ENCODE measurements around the gene GARIN5B. TPM values are rescaled to one million over a fixed set of nuclear protein-coding genes. Genes with fewer than 3 reads are reported as not detected.

Gene GARIN5B
- total RNA-seq, 1 experiment from 2014 or later: not detected

GRCh38 chr19:55340784-55341147 is 22.3 kb downstream of the GARIN5B start:
- CTCF ChIA-PET: no interaction called here
- TF ChIP-seq, protein P1, sequence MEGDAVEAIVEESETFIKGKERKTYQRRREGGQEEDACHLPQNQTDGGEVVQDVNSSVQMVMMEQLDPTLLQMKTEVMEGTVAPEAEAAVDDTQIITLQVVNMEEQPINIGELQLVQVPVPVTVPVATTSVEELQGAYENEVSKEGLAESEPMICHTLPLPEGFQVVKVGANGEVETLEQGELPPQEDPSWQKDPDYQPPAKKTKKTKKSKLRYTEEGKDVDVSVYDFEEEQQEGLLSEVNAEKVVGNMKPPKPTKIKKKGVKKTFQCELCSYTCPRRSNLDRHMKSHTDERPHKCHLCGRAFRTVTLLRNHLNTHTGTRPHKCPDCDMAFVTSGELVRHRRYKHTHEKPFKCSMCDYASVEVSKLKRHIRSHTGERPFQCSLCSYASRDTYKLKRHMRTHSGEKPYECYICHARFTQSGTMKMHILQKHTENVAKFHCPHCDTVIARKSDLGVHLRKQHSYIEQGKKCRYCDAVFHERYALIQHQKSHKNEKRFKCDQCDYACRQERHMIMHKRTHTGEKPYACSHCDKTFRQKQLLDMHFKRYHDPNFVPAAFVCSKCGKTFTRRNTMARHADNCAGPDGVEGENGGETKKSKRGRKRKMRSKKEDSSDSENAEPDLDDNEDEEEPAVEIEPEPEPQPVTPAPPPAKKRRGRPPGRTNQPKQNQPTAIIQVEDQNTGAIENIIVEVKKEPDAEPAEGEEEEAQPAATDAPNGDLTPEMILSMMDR (IDR thresholded peaks at IDR 0.05; ENCODE audit: unreplicated experiment): no peak
- Mint-ChIP-seq H3K27me3 (ENCODE audit: unreplicated experiment) (no peaks in the 10 kb centered on the region), H3K36me3 (ENCODE audit: insufficient read depth, unreplicated experiment) (peaks cover 58% of the 10 kb centered on the region), H3K9me3 (ENCODE audit: low read depth, unreplicated experiment) (no peaks in the 10 kb centered on the region), H3K27ac (ENCODE audit: unreplicated experiment) (peak overlapping the region; percentile 97), H3K4me3 (ENCODE audit: low read depth, unreplicated experiment) (peak overlapping the region; percentile 91), H3K4me1 (ENCODE audit: low read depth, unreplicated experiment) (peaks cover 29% of the 10 kb centered on the region)
- peak; percentile 32 for DNase-seq
- BruUV-seq (replicated peaks): no TSS peak
- intact Hi-C loops (cut with micrococcal nuclease; ENCODE audit: unreplicated experiment): no loop called here

GRCh38 chr19:55339889-55340783 is 22.9 kb downstream of the GARIN5B start:
- H3K4me1 Mint-ChIP-seq (ENCODE audit: low read depth, unreplicated experiment): peaks cover 23% of the 10 kb centered on the region
- peak overlapping the region; percentile 91 for H3K4me3 Mint-ChIP-seq (ENCODE audit: low read depth, unreplicated experiment)
- TSS peak; percentile 39 for BruUV-seq (replicated peaks)
- CTCF ChIA-PET: interaction anchor here (0.6 to 2.1 kb wide), 15 partner anchors 12 to 199 kb away, joined by 3 to 35 read pairs (median 6); partner anchors contain the start of genes DNAAF3, HSPBP1, PPP6R1 and TMEM238
- H3K9me3 Mint-ChIP-seq (ENCODE audit: low read depth, unreplicated experiment): no peaks in the 10 kb centered on the region
- peak overlapping the region; percentile 97 for H3K27ac Mint-ChIP-seq (ENCODE audit: unreplicated experiment)
- H3K27me3 Mint-ChIP-seq (ENCODE audit: unreplicated experiment): no peaks in the 10 kb centered on the region
- intact Hi-C loops (cut with micrococcal nuclease; ENCODE audit: unreplicated experiment): loop anchor here (5.0 kb wide), 1 partner anchor 42 kb away; the partner anchor contains the start of gene TMEM238
- peaks cover 52% of the 10 kb centered on the region for H3K36me3 Mint-ChIP-seq (ENCODE audit: insufficient read depth, unreplicated experiment)
- no peak for DNase-seq
- TF ChIP-seq, protein P1 (IDR thresholded peaks at IDR 0.05; ENCODE audit: unreplicated experiment): no peak

- peak within 1 kb of the TSS; percentile 97 for H3K27ac Mint-ChIP-seq (ENCODE audit: unreplicated experiment)
- H3K4me3 Mint-ChIP-seq (ENCODE audit: low read depth, unreplicated experiment): peak within 1 kb of the TSS; percentile 91
- intact Hi-C loops (cut with micrococcal nuclease; ENCODE audit: unreplicated experiment): loop anchor here (5.0 kb wide), 1 partner anchor 43 kb away; the partner anchor contains the start of gene TMEM238
- peaks cover 20% of the 10 kb centered on the region for H3K4me1 Mint-ChIP-seq (ENCODE audit: low read depth, unreplicated experiment)
- H3K27me3 Mint-ChIP-seq (ENCODE audit: unreplicated experiment): no peaks in the 10 kb centered on the region
- peaks cover 52% of the 10 kb centered on the region for H3K36me3 Mint-ChIP-seq (ENCODE audit: insufficient read depth, unreplicated experiment)
- DNase-seq: peak; percentile 100
- CTCF ChIA-PET: interaction anchor here (0.6 to 2.1 kb wide), 17 partner anchors 10 to 199 kb away, joined by 3 to 35 read pairs (median 4); partner anchors contain the start of genes DNAAF3, HSPBP1, PPP6R1 and TMEM238
- no TSS peak for BruUV-seq (replicated peaks)
- no peaks in the 10 kb centered on the region for H3K9me3 Mint-ChIP-seq (ENCODE audit: low read depth, unreplicated experiment)
- TF ChIP-seq, protein P1 (IDR thresholded peaks at IDR 0.05; ENCODE audit: unreplicated experiment): no peak
Measured at GRCh38 chr19:55339105-55339888, 23.8 kb downstream of the GARIN5B start, which contains the start of gene KMT5C. Gene KMT5C (plus strand): TSS chr19:55339876. CDS start chr19:55341937, 2,061 bp downstream.

- Mint-ChIP-seq H3K27ac (ENCODE audit: unreplicated experiment) (no peak overlapping the region), H3K4me1 (ENCODE audit: low read depth, unreplicated experiment) (peaks cover 22% of the 10 kb centered on the region), H3K27me3 (ENCODE audit: unreplicated experiment) (no peaks in the 10 kb centered on the region), H3K4me3 (ENCODE audit: low read depth, unreplicated experiment) (no peak overlapping the region), H3K36me3 (ENCODE audit: insufficient read depth, unreplicated experiment) (peaks cover 47% of the 10 kb centered on the region), H3K9me3 (ENCODE audit: low read depth, unreplicated experiment) (no peaks in the 10 kb centered on the region)
- intact Hi-C loops (cut with micrococcal nuclease; ENCODE audit: unreplicated experiment): loop anchor here (5.0 kb wide), 1 partner anchor 46 kb away; the partner anchor contains the start of gene TMEM238
- CTCF ChIA-PET: no interaction called here
- TF ChIP-seq, protein P1 (IDR thresholded peaks at IDR 0.05; ENCODE audit: unreplicated experiment): no peak
- DNase-seq: no peak
- BruUV-seq (replicated peaks): no TSS peak
Measured at GRCh38 chr19:55336101-55336500, 27.0 kb downstream of the GARIN5B start.
